Natural killer cell treated with Interleukin-12 subunit alpha and Interleukin-12 subunit beta and Interleukin-15 and Interleukin-18, amount 100 ng/mL, for 72 hours (primary cell): Measurements from ENCODE around the gene VPS37B. TPM values are rescaled to one million over a fixed set of nuclear protein-coding genes. Genes with fewer than 3 reads are reported as not detected.
A peak's percentile ranks its signal among the peaks of the same experiment; 100 is the strongest.
"Not testable (repeated sequence)": the region's sequence is repeated elsewhere in the genome, so short reads cannot be mapped to it uniquely, and the experiment has no call there.

Experiments
- ATAC-seq, 2 donors: fragments of 150-1000 bp; cut with Tn5 transposase in 1 of 2; sonication (Bioruptor Pico), chemical (Tn5 transposase) in 1 of 2; 2 replicates each; pipeline ENCODE4 v1.10.0; 2021
- DNase-seq: peaks from one replicate; pipeline ENCODE4 v3.0.0; 2022; ENCODE audit warnings: low spot score
- H3K27ac Mint-ChIP-seq, 2 donors: 1 replicate in 1 of 2; 2 replicates in 1 of 2; pipeline ENCODE4 v1.8.0; 2022; ENCODE audit warnings: mixed read lengths in 2 of 2, mild to moderate bottlenecking in 1 of 2, moderate library complexity in 1 of 2
- H3K27me3 Mint-ChIP-seq, 2 donors: 1 replicate in 1 of 2; 2 replicates in 1 of 2; pipeline ENCODE4 v1.8.0; 2022; ENCODE audit warnings: mixed read lengths in 2 of 2
- H3K36me3 Mint-ChIP-seq: one replicate; pipeline ENCODE4 v1.8.0; 2022; ENCODE audit warnings: mixed read lengths
- H3K4me1 Mint-ChIP-seq, 2 donors: 1 replicate in 1 of 2; 2 replicates in 1 of 2; pipeline ENCODE4 v1.8.0; 2022; ENCODE audit warnings: low read depth in 2 of 2, mixed read lengths in 2 of 2, mild to moderate bottlenecking in 1 of 2
- H3K4me3 Mint-ChIP-seq: one replicate; pipeline ENCODE4 v1.8.0; 2022; ENCODE audit warnings: mixed read lengths
- H3K9me3 Mint-ChIP-seq: 2 replicates; pipeline ENCODE4 v1.8.0; 2022; ENCODE audit warnings: mixed read lengths
- total RNA-seq, 2 donors: library from RNA; stranded (reverse); gene quantifications; one replicate each; pipeline ENCODE4 v1.2.3, GENCODE V29; 2022

Gene VPS37B
- total RNA-seq, 2 donors from 2014 or later, result 42.6 to 46.9 TPM

DNA sequence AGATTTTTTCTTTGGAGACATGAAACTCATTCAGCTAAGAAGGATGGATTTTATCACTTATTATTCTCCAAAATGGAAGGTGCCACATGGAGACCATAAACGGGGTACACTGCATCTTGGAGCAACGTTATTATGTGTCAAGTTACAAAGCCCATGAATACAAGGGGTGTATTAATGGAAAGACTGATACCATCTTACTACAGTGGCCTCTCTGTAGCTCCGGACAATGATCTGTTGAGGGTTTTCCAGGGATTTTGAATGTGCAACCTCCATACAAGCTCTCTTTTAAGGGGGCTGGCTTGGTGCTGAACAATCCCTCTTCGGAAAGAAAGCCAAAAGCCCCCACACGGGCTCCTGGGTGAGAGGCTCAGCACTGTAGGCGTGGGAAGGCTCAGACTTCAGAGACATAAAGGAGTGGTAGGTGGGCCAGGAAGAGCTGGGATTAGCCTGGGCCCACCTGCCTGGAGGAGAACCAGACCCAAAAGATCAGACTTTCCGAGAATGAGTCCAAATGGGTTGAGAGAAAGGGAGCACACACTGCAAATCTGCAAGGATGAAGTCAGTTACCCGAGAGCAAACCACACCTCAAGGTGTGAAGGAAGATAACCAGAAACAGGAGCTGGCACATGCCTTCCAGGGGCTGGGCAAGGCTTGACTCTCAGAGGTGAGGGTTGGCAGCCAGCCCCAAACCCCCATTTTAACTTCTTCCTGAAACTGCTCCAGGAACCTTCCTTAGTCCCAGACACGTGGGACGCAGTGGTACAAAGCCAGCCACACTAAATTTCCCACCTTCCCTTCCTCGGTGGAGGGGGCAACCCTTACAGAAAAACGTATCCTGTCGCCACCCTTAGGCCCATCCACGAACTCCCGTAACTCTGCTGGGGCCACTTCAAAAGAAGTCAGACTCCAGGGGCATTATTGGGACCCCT, 1.5 kb downstream of the VPS37B start:
- no peaks in the 10 kb centered on the region for H3K27me3 Mint-ChIP-seq
- peaks cover 5% of the 10 kb centered on the region for H3K36me3 Mint-ChIP-seq
- DNase-seq (no peak), ATAC-seq (no peak)
- peaks cover 81 to 86% of the 10 kb centered on the region in 2 donors for H3K4me1 Mint-ChIP-seq
- peaks cover 3% of the 10 kb centered on the region for H3K9me3 Mint-ChIP-seq
- peak overlapping the region; percentile 99 for H3K4me3 Mint-ChIP-seq
- H3K27ac Mint-ChIP-seq, result peak overlapping the region; percentile 95 to 97

DNA sequence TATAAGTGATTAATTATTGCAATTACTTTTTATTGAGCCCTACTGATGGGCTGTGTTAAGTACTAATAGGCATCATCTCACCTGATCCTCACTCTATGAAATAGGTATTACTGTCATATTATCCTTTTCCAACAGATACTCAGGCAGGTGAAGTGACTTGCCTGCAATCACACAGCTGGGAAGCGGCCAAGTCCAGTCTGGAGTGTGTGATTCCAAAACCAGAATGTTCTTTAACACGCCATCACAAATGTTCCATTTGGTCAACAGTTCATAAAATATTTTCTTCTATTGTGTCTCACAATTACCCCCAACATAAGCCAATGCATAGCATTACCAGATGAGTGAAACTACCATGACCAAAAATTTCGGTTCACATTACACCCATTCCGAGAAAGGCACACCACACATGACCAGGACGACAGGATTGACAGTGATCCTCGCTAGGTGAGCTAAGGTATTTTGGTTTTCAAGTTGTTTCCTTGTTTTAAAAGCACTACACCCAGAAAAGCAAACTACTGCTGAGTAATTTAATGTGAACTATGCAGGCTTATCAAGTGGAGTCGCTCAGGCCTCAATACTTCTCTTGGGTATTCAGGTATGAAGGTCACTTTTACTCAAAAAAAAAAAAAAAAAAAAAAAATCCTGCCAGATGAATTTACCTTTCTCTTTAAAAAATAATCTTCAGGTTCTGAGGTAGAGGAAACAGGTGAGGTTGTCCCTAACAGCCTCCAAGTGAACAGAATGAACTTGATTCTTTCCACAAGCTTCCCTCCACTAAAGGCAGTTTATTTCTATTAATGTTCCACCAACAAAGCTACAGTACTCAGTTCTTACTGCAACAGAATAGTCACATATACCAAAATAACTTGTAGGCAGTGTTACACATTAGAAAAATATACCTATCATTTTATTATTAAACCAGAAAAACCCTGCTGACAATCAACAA, 2.4 kb downstream of the VPS37B start:
- H3K4me1 Mint-ChIP-seq, result peaks cover 79 to 84% of the 10 kb centered on the region in 2 donors
- DNase-seq, result no peak
- H3K4me3 Mint-ChIP-seq, result peak overlapping the region; percentile 99
- no peak for ATAC-seq
- H3K27me3 Mint-ChIP-seq, result no peaks in the 10 kb centered on the region
- H3K36me3 Mint-ChIP-seq, result peaks cover 5% of the 10 kb centered on the region
- H3K9me3 Mint-ChIP-seq, result peaks cover 3% of the 10 kb centered on the region
- peak overlapping the region; percentile 95 to 97 for H3K27ac Mint-ChIP-seq

DNA sequence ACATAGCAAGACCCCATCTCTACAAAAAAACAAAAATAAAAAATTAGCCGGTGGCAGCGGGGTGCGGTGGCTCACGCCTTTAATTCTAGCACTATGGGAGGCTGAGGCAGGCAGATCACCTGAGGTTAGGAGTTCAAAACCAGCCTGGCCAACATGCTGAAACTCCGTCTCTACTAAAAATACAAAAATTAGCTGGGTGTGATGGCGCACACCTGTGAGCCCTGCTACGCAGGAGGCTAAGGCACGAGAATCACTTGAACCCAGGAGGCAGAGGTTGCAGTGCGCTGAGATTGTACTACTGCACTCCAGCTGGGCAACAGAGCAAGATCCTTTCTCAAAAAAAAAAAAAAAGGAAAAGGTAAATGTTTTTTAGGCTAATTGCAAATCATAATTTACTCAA, 3.2 kb downstream of the VPS37B start:
- not testable (repeated sequence) for ATAC-seq, DNase-seq, H3K36me3 Mint-ChIP-seq, H3K9me3 Mint-ChIP-seq, H3K27me3 Mint-ChIP-seq
- Mint-ChIP-seq H3K4me1 (peaks cover 80 to 84% of the 10 kb centered on the region in 2 donors), H3K27ac (peak overlapping the region in 1 of 2 donors; percentile 51), H3K4me3 (peak overlapping the region; percentile 90)

DNA sequence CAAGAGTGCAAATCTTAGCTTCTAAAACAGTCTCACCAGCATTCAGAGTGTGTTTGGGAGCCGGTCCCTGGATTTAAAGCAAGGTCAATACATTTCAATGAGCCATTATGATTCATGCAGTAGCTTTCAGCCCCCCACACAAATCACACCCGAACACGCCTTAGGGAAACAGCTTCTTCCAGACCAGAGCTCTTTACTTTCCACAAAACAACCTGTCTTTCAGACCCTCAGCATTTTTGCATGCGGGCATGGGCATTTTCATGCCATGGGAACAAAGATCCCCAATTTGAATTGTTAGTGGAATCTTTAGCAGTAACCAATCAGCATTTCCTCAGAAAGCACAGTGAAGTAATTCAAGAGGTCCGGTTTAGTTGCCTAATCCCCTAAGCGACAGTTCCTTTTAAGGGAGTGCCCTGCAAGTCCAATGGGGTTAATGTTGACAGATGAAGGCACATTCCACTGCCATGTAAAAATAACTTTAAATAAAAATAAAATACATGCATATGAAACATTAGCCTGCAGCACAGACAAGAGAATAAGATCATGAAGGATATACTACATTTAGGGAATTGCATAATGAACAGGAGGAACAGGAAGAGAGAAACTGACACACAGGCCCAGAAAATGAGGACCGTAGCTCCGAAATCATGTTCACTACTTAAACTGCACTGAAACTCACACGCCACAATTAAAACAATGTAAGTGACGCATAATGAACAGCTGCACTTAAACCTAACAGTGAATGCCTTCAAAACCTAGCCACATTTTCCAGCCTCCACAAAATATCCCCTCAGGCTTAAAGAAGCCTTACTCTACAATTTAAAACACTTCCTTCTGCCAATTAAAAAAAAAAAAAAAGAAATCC, 4.0 kb downstream of the VPS37B start:
- DNase-seq (no peak), ATAC-seq (no peak)
- Mint-ChIP-seq H3K27ac (peak overlapping the region; percentile 51 to 76), H3K9me3 (peaks cover 3% of the 10 kb centered on the region), H3K27me3 (no peaks in the 10 kb centered on the region), H3K4me1 (peaks cover 80 to 92% of the 10 kb centered on the region in 2 donors), H3K36me3 (peaks cover 5% of the 10 kb centered on the region), H3K4me3 (peak overlapping the region; percentile 90)

DNA sequence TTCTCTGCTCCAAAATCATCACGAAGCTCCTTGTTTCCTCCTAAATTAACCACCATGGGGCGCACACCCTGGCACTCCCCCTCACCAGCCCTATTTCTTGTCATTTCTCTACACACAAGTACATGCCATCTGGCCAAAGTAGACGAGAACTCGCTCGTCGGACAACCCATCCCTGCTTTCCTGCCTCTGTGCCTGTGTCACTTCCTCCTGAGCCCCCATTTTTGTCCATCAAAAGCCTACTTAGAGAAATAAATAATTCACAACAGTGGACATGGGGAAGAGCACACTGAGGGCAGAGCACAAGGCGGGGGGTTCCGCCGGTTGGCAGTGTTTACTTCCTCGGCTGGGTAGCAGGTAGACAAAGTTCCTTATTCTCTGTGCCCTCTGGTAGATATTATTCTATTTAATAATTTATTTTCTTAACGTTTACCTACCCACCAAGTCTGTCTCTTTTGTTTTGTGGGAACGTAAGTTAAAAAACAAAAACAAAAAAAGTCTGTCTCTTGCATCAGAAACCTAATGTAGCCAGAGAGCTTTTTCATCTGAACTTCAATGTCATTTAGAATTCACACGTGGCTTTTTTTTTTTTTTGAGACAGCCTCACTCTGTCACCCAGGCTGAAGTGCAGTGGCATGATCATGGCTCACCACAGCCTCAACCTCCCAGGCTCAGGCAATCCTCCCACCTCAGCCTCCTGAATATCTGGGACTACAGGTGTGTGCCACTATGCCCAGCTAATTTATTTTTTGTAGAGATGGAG, 6.0 kb downstream of the VPS37B start:
- DNase-seq (no peak), ATAC-seq (peak; percentile 51 to 60)
- H3K36me3 Mint-ChIP-seq, result no peaks in the 10 kb centered on the region
- peaks cover 72 to 79% of the 10 kb centered on the region in 2 donors for H3K4me1 Mint-ChIP-seq
- no peaks in the 10 kb centered on the region for H3K9me3 Mint-ChIP-seq
- H3K27me3 Mint-ChIP-seq, result no peaks in the 10 kb centered on the region
- peak overlapping the region; percentile 76 to 82 for H3K27ac Mint-ChIP-seq
- peak overlapping the region; percentile 90 for H3K4me3 Mint-ChIP-seq

DNA sequence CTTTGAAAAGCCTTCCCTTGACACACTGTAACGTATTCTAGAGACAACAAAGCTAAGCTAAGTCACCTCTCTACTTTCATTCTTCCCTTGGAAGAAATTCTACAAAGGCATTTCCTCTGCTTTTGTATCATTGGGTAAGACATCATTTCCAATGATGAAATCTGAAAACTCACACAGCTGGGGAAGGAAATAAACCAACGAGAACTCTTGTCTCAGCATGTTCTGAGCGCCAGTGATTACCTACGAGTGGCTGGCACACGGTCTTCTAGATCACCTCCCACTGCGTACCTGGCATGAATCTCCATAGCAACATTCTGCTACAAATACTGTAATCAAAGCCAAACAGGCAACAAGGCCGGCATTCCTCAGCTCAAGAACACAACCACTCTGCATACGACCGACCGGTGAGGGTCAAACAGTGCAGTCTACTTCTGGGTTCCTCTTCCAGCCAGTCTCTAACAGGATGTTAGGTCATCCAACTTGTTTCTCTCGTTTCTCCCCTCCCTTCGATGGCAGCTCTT, 7.6 kb downstream of the VPS37B start:
- peak overlapping the region; percentile 87 for H3K4me3 Mint-ChIP-seq
- no peaks in the 10 kb centered on the region for H3K9me3 Mint-ChIP-seq
- no peaks in the 10 kb centered on the region for H3K36me3 Mint-ChIP-seq
- ATAC-seq (peak; percentile 68 to 77), DNase-seq (no peak)
- H3K27me3 Mint-ChIP-seq, result no peaks in the 10 kb centered on the region
- H3K4me1 Mint-ChIP-seq, result peaks cover 72 to 76% of the 10 kb centered on the region in 2 donors
- peak overlapping the region; percentile 76 to 82 for H3K27ac Mint-ChIP-seq

DNA sequence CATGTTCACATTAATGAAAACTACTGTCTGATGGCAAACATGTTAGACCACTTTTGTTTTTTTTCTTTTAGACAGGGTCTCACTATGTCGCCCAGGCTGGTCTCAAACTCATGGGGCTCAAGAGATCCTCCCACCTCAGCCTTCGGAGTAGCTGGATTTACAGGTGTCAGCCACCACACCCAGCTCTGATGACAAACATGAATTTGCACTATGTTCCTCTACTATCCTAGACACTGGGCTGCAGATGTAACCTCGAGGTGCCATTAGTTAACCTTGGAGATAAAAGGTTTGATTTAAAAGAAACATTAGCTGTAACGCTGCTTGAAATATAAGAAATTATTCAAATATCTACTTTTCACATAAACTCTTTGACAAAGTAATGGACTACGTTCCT, 8.1 kb downstream of the VPS37B start:
- H3K9me3 Mint-ChIP-seq, result no peaks in the 10 kb centered on the region
- H3K27ac Mint-ChIP-seq, result peak overlapping the region; percentile 76 to 82
- peak overlapping the region; percentile 87 for H3K4me3 Mint-ChIP-seq
- no peaks in the 10 kb centered on the region for H3K27me3 Mint-ChIP-seq
- no peaks in the 10 kb centered on the region for H3K36me3 Mint-ChIP-seq
- H3K4me1 Mint-ChIP-seq, result peaks cover 74 to 78% of the 10 kb centered on the region in 2 donors
- DNase-seq (no peak), ATAC-seq (no peak)

DNA sequence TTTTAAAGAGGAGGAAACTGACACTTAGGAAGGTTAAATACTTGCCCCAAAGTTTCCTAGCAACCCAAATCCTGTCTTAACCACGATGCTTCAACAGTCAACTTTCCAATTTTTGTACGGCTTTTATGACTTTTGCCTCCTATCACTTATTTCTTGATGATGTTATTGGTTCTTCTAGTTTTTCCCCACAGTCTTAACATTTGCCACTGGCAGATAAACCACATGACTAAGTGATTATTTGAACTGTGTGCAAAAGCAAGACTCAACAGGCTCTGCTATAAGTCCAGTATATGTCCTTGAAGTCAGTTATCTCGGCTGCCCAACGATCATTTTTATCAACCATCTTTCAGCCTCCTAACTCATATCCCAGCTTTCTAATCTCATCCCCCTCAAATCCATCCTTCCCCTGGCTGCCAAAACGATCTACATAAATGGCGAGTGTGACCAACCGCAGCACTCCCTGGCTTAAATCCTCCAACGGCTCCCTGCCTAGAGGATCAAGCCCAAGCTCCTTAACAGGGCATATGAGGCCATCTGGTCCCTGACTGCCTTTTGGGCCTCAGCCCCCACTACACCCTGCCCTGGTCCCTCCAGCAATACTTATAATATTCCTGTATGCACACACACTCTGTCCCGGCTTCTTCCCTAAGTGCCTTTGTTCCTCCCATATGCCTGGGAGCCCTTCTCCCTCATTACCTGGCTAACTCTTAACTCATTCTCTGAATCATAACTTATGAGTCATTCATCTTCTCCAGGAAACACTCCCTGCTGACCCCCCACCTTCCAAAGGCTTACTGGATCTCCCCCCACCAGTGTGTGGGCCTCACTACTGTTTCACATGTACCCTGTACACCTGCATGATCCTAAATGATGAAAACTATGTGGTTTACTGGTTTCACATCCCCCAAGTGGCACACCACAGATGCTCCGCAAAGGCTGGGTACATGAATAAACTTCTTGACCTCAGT, 8.8 kb downstream of the VPS37B start:
- no peak for DNase-seq
- peak; percentile 63 to 70 for ATAC-seq
- H3K27ac Mint-ChIP-seq, result peak overlapping the region; percentile 76 to 82
- H3K36me3 Mint-ChIP-seq, result no peaks in the 10 kb centered on the region
- peak overlapping the region; percentile 87 for H3K4me3 Mint-ChIP-seq
- no peaks in the 10 kb centered on the region for H3K27me3 Mint-ChIP-seq
- peaks cover 75 to 79% of the 10 kb centered on the region in 2 donors for H3K4me1 Mint-ChIP-seq
- no peaks in the 10 kb centered on the region for H3K9me3 Mint-ChIP-seq

DNA sequence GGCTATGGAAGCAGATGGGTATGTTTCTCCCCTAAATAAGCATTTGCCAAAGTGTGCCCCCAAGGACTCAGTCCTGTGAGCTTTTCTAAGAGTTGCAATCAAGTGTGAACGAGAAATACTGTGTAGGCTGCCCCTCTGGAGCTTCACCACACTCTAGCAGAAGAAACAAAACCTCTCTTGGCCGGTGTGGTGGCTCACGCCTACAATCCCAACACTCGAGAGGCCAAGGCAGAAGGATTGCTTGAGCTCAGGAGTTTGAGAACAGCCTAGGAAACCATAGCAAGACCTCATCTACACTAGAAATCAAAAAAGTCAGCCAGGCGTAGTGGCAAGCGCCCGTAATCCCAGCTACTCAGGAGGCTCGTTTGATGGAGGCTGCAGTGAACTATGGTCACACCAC, 9.8 kb downstream of the VPS37B start:
- peak overlapping the region in 1 of 2 donors; percentile 76 for H3K27ac Mint-ChIP-seq
- DNase-seq (no peak), ATAC-seq (no peak)
- no peaks in the 10 kb centered on the region for H3K9me3 Mint-ChIP-seq
- no peaks in the 10 kb centered on the region for H3K36me3 Mint-ChIP-seq
- H3K27me3 Mint-ChIP-seq, result no peaks in the 10 kb centered on the region
- H3K4me3 Mint-ChIP-seq, result no peak overlapping the region
- H3K4me1 Mint-ChIP-seq, result peaks cover 71 to 77% of the 10 kb centered on the region in 2 donors

DNA sequence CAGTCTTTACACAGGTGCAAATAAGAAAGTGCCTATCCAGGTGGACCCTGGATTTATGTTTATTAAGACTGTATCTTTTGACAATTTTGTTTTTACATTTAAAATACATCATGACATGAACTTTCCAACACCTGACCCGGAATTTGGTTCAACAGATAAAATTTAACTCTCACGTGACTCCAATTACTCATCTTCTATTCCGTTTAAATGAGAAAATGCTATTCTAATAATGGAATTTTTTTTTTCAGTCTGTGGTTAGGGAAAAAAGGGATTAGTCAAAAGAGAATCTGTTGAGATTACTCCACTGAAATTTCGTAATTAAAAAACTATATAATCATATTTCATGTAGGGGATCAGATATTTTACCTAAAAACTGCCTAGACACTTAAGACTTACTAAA, 11.1 kb downstream of the VPS37B start:
- Mint-ChIP-seq H3K27ac (peak overlapping the region in 1 of 2 donors; percentile 82), H3K9me3 (no peaks in the 10 kb centered on the region)

DNA sequence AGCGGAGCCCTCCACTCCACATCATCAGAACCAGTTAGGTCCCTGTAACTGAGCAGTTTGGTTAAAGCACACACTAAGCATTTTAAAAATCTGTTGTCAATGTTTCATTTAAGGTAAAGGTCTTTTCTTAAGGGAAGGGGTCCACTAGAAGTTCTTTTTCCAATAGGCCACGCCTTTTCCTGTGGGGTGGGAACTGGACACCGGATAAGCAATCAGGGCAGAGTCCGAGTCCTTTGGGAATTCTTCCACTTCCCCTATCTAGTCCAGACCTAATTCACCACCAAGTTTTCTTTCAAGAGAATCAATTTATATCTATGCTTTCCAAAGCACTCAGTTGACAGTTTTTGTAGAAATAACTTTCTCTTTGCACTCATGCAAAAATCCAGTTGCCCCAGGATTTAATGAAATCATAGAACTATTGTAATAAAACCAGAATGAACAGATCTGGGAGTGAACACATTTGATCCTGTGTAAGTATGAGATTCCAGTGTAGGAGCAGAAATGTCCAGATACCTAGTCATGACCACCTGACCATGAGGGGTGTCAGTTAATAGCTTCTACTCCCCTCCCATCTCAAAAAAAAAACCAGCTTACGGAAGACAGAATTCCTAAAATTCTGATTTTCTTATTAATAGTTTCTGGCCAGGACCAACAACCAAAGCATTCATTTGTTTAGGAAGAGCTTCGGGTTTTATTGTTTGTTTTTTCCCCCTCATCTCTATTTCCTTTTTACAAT, 11.7 kb downstream of the VPS37B start:
- H3K27ac Mint-ChIP-seq, result peak overlapping the region; percentile 38 to 82
- DNase-seq (no peak), ATAC-seq (no peak)
- H3K27me3 Mint-ChIP-seq, result no peaks in the 10 kb centered on the region
- peaks cover 74 to 79% of the 10 kb centered on the region in 2 donors for H3K4me1 Mint-ChIP-seq
- H3K4me3 Mint-ChIP-seq, result peak overlapping the region; percentile 66
- no peaks in the 10 kb centered on the region for H3K36me3 Mint-ChIP-seq
- no peaks in the 10 kb centered on the region for H3K9me3 Mint-ChIP-seq

More for the DNA sequence above, 11.1 kb downstream of the VPS37B start:
- DNase-seq, result no peak
- Mint-ChIP-seq H3K4me1 (peaks cover 71 to 77% of the 10 kb centered on the region in 2 donors), H3K4me3 (no peak overlapping the region), H3K36me3 (no peaks in the 10 kb centered on the region), H3K27me3 (no peaks in the 10 kb centered on the region)
- no peak for ATAC-seq
